ENCODE measurements around the gene MFRP. TPM values are rescaled to one million over a fixed set of nuclear protein-coding genes. Genes with fewer than 3 reads are reported as not detected.

The MFRP gene
- total RNA-seq, 4 donors from 2014 or later: not detected

- no peak for DNase-seq
- intact Hi-C loops (cut with DNase I): loop anchor here (10.0 kb wide), 1 partner anchor 118 kb away; the partner anchor contains the start of gene CBL
- H3K27ac ChIP-seq: peak overlapping the region in 1 of 3 donors; percentile 7
- TF ChIP-seq POLR2A (IDR thresholded peaks at IDR 0.05): no peak
- TF ChIP-seq CTCF (IDR thresholded peaks at IDR 0.05): no peak
- no peaks in the 10 kb centered on the region for H3K9me3 ChIP-seq
- H3K27me3 ChIP-seq: peaks cover 8% of the 10 kb centered on the region
- no peaks in the 10 kb centered on the region for H3K36me3 ChIP-seq
- 88% methylated on average over 20 of the region's 20 CpGs for WGBS, 2 donors
- no peak overlapping the region for H3K4me3 ChIP-seq (replicated peaks in 1 of 3)
- peaks cover 15 to 30% of the 10 kb centered on the region in 2 donors for H3K4me1 ChIP-seq
These were observed 23.5 kb downstream of the MFRP start for GRCh38 chr11:119322921-119323531.

DNA sequence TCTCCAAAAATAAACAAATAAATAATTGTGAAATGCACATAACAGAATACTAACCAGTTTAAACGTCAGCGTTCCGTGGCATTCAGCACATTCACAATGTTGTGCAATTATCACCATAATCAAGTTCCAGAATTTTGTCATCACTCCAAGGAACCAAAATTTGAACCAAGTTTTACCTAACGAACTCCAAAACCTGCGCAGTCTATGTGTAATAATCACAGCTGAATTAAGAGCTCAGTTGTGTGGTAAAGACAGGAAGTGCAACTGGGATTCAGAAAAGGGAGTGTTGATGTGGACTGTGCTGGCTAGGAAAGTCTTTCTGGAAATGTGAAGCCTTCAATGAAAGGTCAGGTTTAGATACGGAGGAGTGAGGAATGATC, 24.2 kb downstream of the MFRP start:
- intact Hi-C loops (cut with DNase I): loop anchor here (10.0 kb wide), 1 partner anchor 118 kb away; the partner anchor contains the start of gene CBL
- no peaks in the 10 kb centered on the region for H3K36me3 ChIP-seq
- H3K4me1 ChIP-seq: peaks cover 15 to 30% of the 10 kb centered on the region in 2 donors
- TF ChIP-seq CTCF (IDR thresholded peaks at IDR 0.05) (no peak), POLR2A (IDR thresholded peaks at IDR 0.05) (no peak)
- 69 to 73% methylated on average over 6 of the region's 6 CpGs for WGBS, 2 donors
- H3K27ac ChIP-seq: peak overlapping the region; percentile 2 to 48 (median 7)
- no peak for DNase-seq
- H3K27me3 ChIP-seq: peaks cover 8% of the 10 kb centered on the region
- H3K9me3 ChIP-seq: no peaks in the 10 kb centered on the region
- H3K4me3 ChIP-seq (replicated peaks in 1 of 3): no peak overlapping the region

GRCh38 chr11:119320776-119321524, 25.6 kb downstream of the MFRP start:
- H3K4me1 ChIP-seq: peaks cover 24 to 40% of the 10 kb centered on the region in 2 donors
- no peaks in the 10 kb centered on the region for H3K9me3 ChIP-seq
- TF ChIP-seq CTCF (IDR thresholded peaks at IDR 0.05) (no peak), POLR2A (IDR thresholded peaks at IDR 0.05) (no peak)
- peak overlapping the region in 2 of 3 donors; percentile 24 to 26 for H3K4me3 ChIP-seq (replicated peaks in 1 of 3)
- peak in 1 of 2 donors; percentile 24 for DNase-seq
- intact Hi-C loops (cut with DNase I): loop anchor here (10.0 kb wide), 1 partner anchor 116 kb away; the partner anchor contains the start of gene CBL
- H3K27me3 ChIP-seq: peaks cover 13% of the 10 kb centered on the region
- no peaks in the 10 kb centered on the region for H3K36me3 ChIP-seq
- peak overlapping the region; percentile 60 to 81 (median 60) for H3K27ac ChIP-seq
- WGBS, 2 donors: 7 to 27% methylated on average over 3 to 11 of the region's 60 CpGs

GRCh38 chr11:119320240-119320775, 26.2 kb downstream of the MFRP start:
- intact Hi-C loops (cut with DNase I): loop anchor here (10.0 kb wide), 1 partner anchor 116 kb away; the partner anchor contains the start of gene CBL
- TF ChIP-seq POLR2A (IDR thresholded peaks at IDR 0.05): no peak
- no peak for TF ChIP-seq CTCF (IDR thresholded peaks at IDR 0.05)
- Histone ChIP-seq H3K27ac (peak overlapping the region; percentile 60 to 81 (median 60)), H3K4me3 (replicated peaks in 1 of 3) (no peak overlapping the region), H3K4me1 (peaks cover 31 to 46% of the 10 kb centered on the region in 2 donors), H3K27me3 (peaks cover 19% of the 10 kb centered on the region), H3K9me3 (no peaks in the 10 kb centered on the region), H3K36me3 (no peaks in the 10 kb centered on the region)
- no peak for DNase-seq
- WGBS, 2 donors: 58 to 61% methylated on average over 13 to 15 of the region's 17 CpGs

All from thyroid gland (tissue), 4 donors.